Breast epithelium (tissue), 4 donors: Measurements from ENCODE around the gene MTUS2. TPM values are rescaled to one million over a fixed set of nuclear protein-coding genes. Genes with fewer than 3 reads are reported as not detected.

ENCODE experiments used
- DNase-seq, 2 donors: peaks; one replicate each; pipeline ENCODE4 v3.0.0-alpha.2; 2019; ENCODE audit warnings: low spot score in 2 of 2
- H3K27ac ChIP-seq, 2 donors: fragments of 200-600 bp; sonication (generic) in 1 of 2; one replicate each; pipeline ENCODE4 v1.5.1; 2016 to 2019; ENCODE audit warnings: mild to moderate bottlenecking in 1 of 2
- H3K27me3 ChIP-seq, 2 donors: fragments of 200-600 bp; sonication (generic) in 1 of 2; one replicate each; pipeline versions ENCODE4 v1.5.1 to v1.6.0; 2017 to 2019; ENCODE audit warnings: control low read depth in 1 of 2, mild to moderate bottlenecking in 1 of 2
- H3K36me3 ChIP-seq: fragments of 200-600 bp; one replicate; pipeline ENCODE4 v1.5.1; 2019
- H3K4me1 ChIP-seq, 2 donors: fragments of 200-600 bp; sonication (generic); one replicate each; pipeline ENCODE4 v1.5.1; 2016 to 2019; ENCODE audit warnings: control low read depth in 1 of 2
- H3K4me3 ChIP-seq, 3 donors: fragments of 200-600 bp; sonication (generic); 1 replicate in 2 of 3; 2 replicates in 1 of 3; pipeline ENCODE4 v1.5.1; 2016 to 2019; ENCODE audit warnings: mild to moderate bottlenecking in 3 of 3, moderate library complexity in 2 of 3
- H3K9me3 ChIP-seq, 2 donors: fragments of 200-600 bp; sonication (generic) in 1 of 2; one replicate each; pipeline ENCODE4 v1.5.1; 2016 to 2019; ENCODE audit warnings: control low read depth in 1 of 2
- POLR2A ChIP-seq: fragments of 450-650 bp; IDR thresholded peaks from one replicate; pipeline ENCODE4 v1.6.1; 2016; ENCODE audit warnings: antibody characterized with exemption, mild to moderate bottlenecking, moderate library complexity
- POLR2AphosphoS5 ChIP-seq, 3 donors: sonication (generic); formaldehyde crosslinking; IDR thresholded peaks; one replicate each; pipeline ENCODE4 v1.6.1; 2017; ENCODE audit warnings: antibody characterized with exemption in 3 of 3
- intact Hi-C: fragments of 100-400 bp; cut with DNase I; formaldehyde crosslinking; loops from one replicate; pipeline ENCODE4 v1.15.1; 2023; ENCODE audit warnings: low total_unique reads
- total RNA-seq, 3 donors: library from RNA; depleted of rRNA; stranded (reverse); fragments of >200 nt; gene quantifications; one replicate each; pipeline ENCODE4 v1.1.0, GENCODE V29; 2016
- TF ChIP-seq, protein P1 (sequence below), 3 donors: fragments of 450-650 bp; IDR thresholded peaks; one replicate each; pipeline ENCODE4 v1.5.1; 2016 to 2017; ENCODE audit warnings: antibody characterized with exemption in 3 of 3, mild to moderate bottlenecking in 3 of 3, moderate library complexity in 3 of 3

MTUS2 gene
- total RNA-seq, 3 donors from 2014 or later = under 0.01 to 1.0 TPM; not detected in 1

- intact Hi-C loops = no loop called here
- no peak overlapping the region for H3K27ac ChIP-seq
- H3K27me3 ChIP-seq = no peaks in the 10 kb centered on the region
- peaks cover 6 to 17% of the 10 kb centered on the region in 2 donors for H3K9me3 ChIP-seq
- H3K36me3 ChIP-seq = no peaks in the 10 kb centered on the region
- DNase-seq = no peak
- H3K4me1 ChIP-seq = no peaks in the 10 kb centered on the region
- TF ChIP-seq, protein P1, sequence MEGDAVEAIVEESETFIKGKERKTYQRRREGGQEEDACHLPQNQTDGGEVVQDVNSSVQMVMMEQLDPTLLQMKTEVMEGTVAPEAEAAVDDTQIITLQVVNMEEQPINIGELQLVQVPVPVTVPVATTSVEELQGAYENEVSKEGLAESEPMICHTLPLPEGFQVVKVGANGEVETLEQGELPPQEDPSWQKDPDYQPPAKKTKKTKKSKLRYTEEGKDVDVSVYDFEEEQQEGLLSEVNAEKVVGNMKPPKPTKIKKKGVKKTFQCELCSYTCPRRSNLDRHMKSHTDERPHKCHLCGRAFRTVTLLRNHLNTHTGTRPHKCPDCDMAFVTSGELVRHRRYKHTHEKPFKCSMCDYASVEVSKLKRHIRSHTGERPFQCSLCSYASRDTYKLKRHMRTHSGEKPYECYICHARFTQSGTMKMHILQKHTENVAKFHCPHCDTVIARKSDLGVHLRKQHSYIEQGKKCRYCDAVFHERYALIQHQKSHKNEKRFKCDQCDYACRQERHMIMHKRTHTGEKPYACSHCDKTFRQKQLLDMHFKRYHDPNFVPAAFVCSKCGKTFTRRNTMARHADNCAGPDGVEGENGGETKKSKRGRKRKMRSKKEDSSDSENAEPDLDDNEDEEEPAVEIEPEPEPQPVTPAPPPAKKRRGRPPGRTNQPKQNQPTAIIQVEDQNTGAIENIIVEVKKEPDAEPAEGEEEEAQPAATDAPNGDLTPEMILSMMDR (IDR thresholded peaks at IDR 0.05) = no peak
- TF ChIP-seq POLR2A = no peak
- no peak for TF ChIP-seq POLR2AphosphoS5 (IDR thresholded peaks at IDR 0.05)
- H3K4me3 ChIP-seq = no peak overlapping the region
These were observed 180.7 kb downstream of the MTUS2 start for GRCh38 chr13:29000826-29001225.

DNA sequence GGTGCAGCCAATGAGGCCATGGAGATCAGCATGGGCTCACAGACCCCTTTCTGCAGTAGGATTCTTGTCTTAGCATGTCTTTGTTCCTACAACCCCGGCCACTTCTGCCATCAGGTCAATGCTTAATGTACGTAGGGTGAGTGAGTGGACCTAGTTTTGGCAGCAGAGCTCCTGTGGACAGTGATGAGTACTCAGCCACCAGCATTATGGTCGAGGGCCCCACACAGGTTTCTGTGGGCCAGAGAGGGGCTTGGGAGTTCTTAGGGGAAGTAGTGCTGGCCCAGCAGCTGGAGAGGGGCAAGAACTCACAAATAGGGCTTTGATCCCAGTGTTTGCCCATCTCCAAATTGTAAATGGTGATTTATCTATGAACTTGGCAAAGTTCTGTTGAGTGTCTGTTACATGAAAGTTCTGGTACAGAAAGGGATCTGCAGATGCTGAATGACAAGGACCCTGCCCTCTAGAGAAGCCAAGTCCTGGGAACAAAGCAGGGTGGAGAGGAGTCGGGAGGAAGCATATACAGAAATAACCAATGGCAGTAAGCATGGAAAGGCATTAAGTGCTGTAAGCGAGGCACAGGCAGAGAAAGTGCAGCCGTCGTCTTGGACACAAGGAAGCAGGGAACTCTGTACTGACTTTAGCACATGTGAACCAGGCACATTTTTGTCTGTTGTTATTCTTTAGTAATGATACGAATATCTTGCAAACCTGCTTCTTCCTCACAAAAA lies 185.1 kb downstream of the MTUS2 start:
- Histone ChIP-seq H3K9me3 (peaks cover 3 to 4% of the 10 kb centered on the region in 2 donors), H3K4me3 (no peak overlapping the region), H3K27me3 (no peaks in the 10 kb centered on the region), H3K36me3 (no peaks in the 10 kb centered on the region), H3K4me1 (no peaks in the 10 kb centered on the region), H3K27ac (no peak overlapping the region)
- intact Hi-C loops = no loop called here
- TF ChIP-seq POLR2A = no peak
- TF ChIP-seq, protein P1 (IDR thresholded peaks at IDR 0.05) = no peak
- no peak for TF ChIP-seq POLR2AphosphoS5 (IDR thresholded peaks at IDR 0.05)
- DNase-seq = no peak

DNA sequence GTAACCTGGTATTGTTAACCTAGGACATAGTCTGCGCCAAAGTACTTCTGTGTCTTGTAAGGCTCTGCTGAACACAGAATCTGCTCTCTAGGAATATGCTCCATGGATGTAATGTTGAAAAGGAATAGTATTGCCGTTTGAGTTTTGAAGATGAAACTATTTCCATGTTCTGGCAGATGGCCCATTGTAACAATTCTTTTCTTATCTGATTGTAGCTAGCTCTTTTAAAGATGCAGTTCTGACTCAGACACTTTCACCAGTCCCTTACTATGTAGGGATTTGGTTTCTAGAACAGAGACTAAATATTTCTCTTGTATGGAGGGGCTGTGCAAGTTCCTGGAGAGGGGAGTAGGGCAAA lies 185.6 kb downstream of the MTUS2 start:
- H3K9me3 ChIP-seq = no peaks in the 10 kb centered on the region
- H3K36me3 ChIP-seq = no peaks in the 10 kb centered on the region
- no peaks in the 10 kb centered on the region for H3K27me3 ChIP-seq
- intact Hi-C loops = no loop called here
- no peak overlapping the region for H3K27ac ChIP-seq
- DNase-seq = no peak
- TF ChIP-seq POLR2A (no peak), POLR2AphosphoS5 (IDR thresholded peaks at IDR 0.05) (no peak)
- TF ChIP-seq, protein P1 (IDR thresholded peaks at IDR 0.05) = no peak
- H3K4me3 ChIP-seq = no peak overlapping the region
- H3K4me1 ChIP-seq = no peaks in the 10 kb centered on the region

GRCh38 chr13:29006359-29006850 lies 186.3 kb downstream of the MTUS2 start:
- Histone ChIP-seq H3K27me3 (no peaks in the 10 kb centered on the region), H3K27ac (no peak overlapping the region), H3K9me3 (no peaks in the 10 kb centered on the region), H3K4me1 (no peaks in the 10 kb centered on the region), H3K36me3 (no peaks in the 10 kb centered on the region), H3K4me3 (no peak overlapping the region)
- DNase-seq = no peak
- intact Hi-C loops = no loop called here
- TF ChIP-seq POLR2AphosphoS5 (IDR thresholded peaks at IDR 0.05) (no peak), POLR2A (no peak)
- TF ChIP-seq, protein P1 (IDR thresholded peaks at IDR 0.05) = no peak

DNA sequence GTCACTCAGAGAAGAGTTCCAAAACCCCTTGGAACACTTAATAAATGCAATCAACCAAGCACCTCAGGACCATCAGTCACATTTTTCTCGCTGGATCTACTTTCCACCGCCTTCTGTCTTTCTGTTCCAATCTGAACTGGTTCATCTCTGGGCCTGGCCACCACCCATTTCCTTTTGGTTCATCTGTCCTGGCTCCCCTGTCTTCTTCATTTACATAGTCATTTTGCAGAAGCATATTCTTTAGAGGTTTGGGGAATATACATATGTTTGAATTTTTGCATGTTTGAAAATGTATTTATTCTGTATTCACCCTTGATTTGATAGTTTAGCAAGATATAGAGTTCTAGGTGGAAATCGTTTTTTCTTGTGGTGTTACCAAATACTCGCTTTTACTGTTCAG lies 188.2 kb downstream of the MTUS2 start:
- intact Hi-C loops = loop anchor here (2.0 kb wide), 1 partner anchor 41 kb away; no protein-coding TSS in a partner anchor
- TF ChIP-seq POLR2A = no peak
- TF ChIP-seq, protein P1 (IDR thresholded peaks at IDR 0.05) = no peak
- TF ChIP-seq POLR2AphosphoS5 (IDR thresholded peaks at IDR 0.05) = no peak
- no peak overlapping the region for H3K4me3 ChIP-seq
- no peak overlapping the region for H3K27ac ChIP-seq
- no peaks in the 10 kb centered on the region for H3K27me3 ChIP-seq
- H3K4me1 ChIP-seq = no peaks in the 10 kb centered on the region
- H3K9me3 ChIP-seq = no peaks in the 10 kb centered on the region
- no peaks in the 10 kb centered on the region for H3K36me3 ChIP-seq
- DNase-seq = no peak
